Natural killer cell (primary cell): Measurements from ENCODE around the gene ELK1. TPM values are rescaled to one million over a fixed set of nuclear protein-coding genes. Genes with fewer than 3 reads are reported as not detected.

Source experiments
- ATAC-seq, 3 donors: fragments of 150-1000 bp in 2 of 3; fragments of 200-7000 bp in 1 of 3; cut with Tn5 transposase; 1 replicate in 1 of 3; 2 replicates in 2 of 3; pipeline ENCODE4 v1.10.0; 2021; ENCODE audit warnings: mild to moderate bottlenecking in 2 of 3, moderate library complexity in 2 of 3
- DNase-seq, 2 donors: peaks; one replicate each; pipeline versions ENCODE4 v3.0.0 to v3.0.0-alpha.2; 2013 to 2021; ENCODE audit warnings: mixed read lengths in 1 of 2
- H3K27ac ChIP-seq: one replicate; pipeline ENCODE4 v1.5.1; 2013; ENCODE audit warnings: mild to moderate bottlenecking, low read length
- H3K27me3 ChIP-seq: one replicate; pipeline ENCODE4 v1.6.1; 2013; ENCODE audit warnings: low read length; ENCODE audit not compliant: control insufficient read depth, insufficient read depth
- H3K36me3 ChIP-seq: one replicate; pipeline ENCODE4 v1.6.1; 2013; ENCODE audit warnings: low read length; ENCODE audit not compliant: control insufficient read depth, insufficient read depth
- H3K4me1 ChIP-seq: one replicate; pipeline ENCODE4 v1.6.1; 2013; ENCODE audit warnings: low read length; ENCODE audit not compliant: control insufficient read depth, insufficient read depth
- H3K4me3 ChIP-seq: one replicate; pipeline ENCODE4 v1.5.1; 2013; ENCODE audit warnings: low read length
- H3K9me3 ChIP-seq: one replicate; pipeline ENCODE4 v1.6.1; 2013; ENCODE audit warnings: low read length; ENCODE audit not compliant: control insufficient read depth, insufficient read depth
- H3K27ac Mint-ChIP-seq, 2 donors: one replicate each; pipeline ENCODE4 v1.8.0; 2022; ENCODE audit warnings: mild to moderate bottlenecking in 2 of 2, mixed read lengths in 2 of 2, moderate library complexity in 1 of 2
- H3K27me3 Mint-ChIP-seq, 2 donors: one replicate each; pipeline ENCODE4 v1.8.0; 2022; ENCODE audit warnings: low read depth in 2 of 2, mixed read lengths in 2 of 2
- H3K36me3 Mint-ChIP-seq: one replicate; pipeline ENCODE4 v1.8.0; 2022; ENCODE audit warnings: mixed read lengths
- H3K4me1 Mint-ChIP-seq, 2 donors: one replicate each; pipeline ENCODE4 v1.8.0; 2022; ENCODE audit warnings: mixed read lengths in 2 of 2
- H3K4me3 Mint-ChIP-seq: one replicate; pipeline ENCODE4 v1.8.0; 2022; ENCODE audit warnings: mild to moderate bottlenecking, moderate library complexity, mixed read lengths
- H3K9me3 Mint-ChIP-seq, 2 donors: one replicate each; pipeline ENCODE4 v1.8.0; 2022; ENCODE audit warnings: mixed read lengths in 2 of 2
- CTCF ChIP-seq: fragments of 200-600 bp; IDR thresholded peaks from one replicate; pipeline ENCODE4 v1.8.0; 2022; ENCODE audit warnings: antibody characterized with exemption
- WGBS: methylation state at CpG from one replicate; pipeline ENCODE4 v1.1.7; 2013; ENCODE audit warnings: missing lambda C conversion rate; ENCODE audit not compliant: insufficient coverage; 5-methylcytosine and 5-hydroxymethylcytosine counted together
- intact Hi-C: fragments of 100-400 bp; cut with micrococcal nuclease; formaldehyde crosslinking; loops from one replicate; pipeline ENCODE4 v1.14.2; 2022
- total RNA-seq, 4 donors: library from RNA; stranded (reverse); fragments of 120-200 nt in 1 of 4; gene quantifications; one replicate each; pipeline versions ENCODE4 v1.2.3 to v1.2.4, GENCODE V29; 2013 to 2022

The ELK1 gene
- total RNA-seq, 3 donors from 2014 or later (not counting 1 experiment from before 2014, with no cell fraction given) = 14.1 to 15.2 (median 14.8) TPM

DNA sequence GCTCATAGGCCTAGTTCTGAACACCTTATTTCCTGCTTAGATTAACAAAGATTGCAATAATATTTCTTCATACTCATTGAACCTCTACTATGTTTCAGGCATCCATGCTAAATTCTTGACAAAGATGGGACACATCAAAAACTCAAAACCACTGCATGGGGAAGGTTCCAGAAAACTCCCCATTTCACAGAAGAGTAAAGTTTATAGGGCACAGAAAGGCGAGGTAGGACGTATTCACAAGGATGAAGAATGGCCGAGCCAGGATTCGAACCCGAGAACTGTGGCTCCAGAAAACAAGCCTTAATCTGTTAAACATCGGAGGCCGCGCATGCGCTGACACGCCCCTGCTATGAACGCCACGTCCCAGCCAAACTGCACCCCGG lies 7.9 kb upstream of the ELK1 start:
- WGBS = 3% methylated on average over 13 of the region's 13 CpGs
- Histone ChIP-seq H3K9me3 (no peaks in the 10 kb centered on the region), H3K27me3 (no peaks in the 10 kb centered on the region), H3K4me3 (peak overlapping the region; percentile 89), H3K4me1 (peaks cover 8% of the 10 kb centered on the region), H3K27ac (peak overlapping the region; percentile 99), H3K36me3 (peaks cover 21% of the 10 kb centered on the region)
- H3K4me3 Mint-ChIP-seq = peak overlapping the region; percentile 83
- H3K27me3 Mint-ChIP-seq = no peaks in the 10 kb centered on the region
- H3K9me3 Mint-ChIP-seq = no peaks in the 10 kb centered on the region
- peak overlapping the region; percentile 93 for H3K27ac Mint-ChIP-seq
- ATAC-seq (no peak), DNase-seq (no peak)
- peaks cover 0 to 8% of the 10 kb centered on the region in 2 donors for H3K4me1 Mint-ChIP-seq
- TF ChIP-seq CTCF = no peak
- intact Hi-C loops = loop anchor here (2.0 to 10.0 kb wide), 5 partner anchors 36 to 1299 kb away; partner anchors contain the start of genes ARAF, CDK16 and OTUD5
- H3K36me3 Mint-ChIP-seq = no peaks in the 10 kb centered on the region

- ATAC-seq (no peak), DNase-seq (no peak)
- 19% methylated on average over 19 of the region's 19 CpGs for WGBS
- intact Hi-C loops = loop anchor here (2.0 to 10.0 kb wide), 3 partner anchors 16 to 436 kb away; partner anchors contain the start of gene CDK16
- no peaks in the 10 kb centered on the region for H3K27me3 Mint-ChIP-seq
- H3K4me1 Mint-ChIP-seq = peaks cover 15 to 23% of the 10 kb centered on the region in 2 donors
- peak overlapping the region; percentile 44 for H3K27ac ChIP-seq
- peak overlapping the region; percentile 56 for H3K4me3 ChIP-seq
- no peaks in the 10 kb centered on the region for H3K27me3 ChIP-seq
- H3K36me3 Mint-ChIP-seq = no peaks in the 10 kb centered on the region
- H3K9me3 Mint-ChIP-seq = no peaks in the 10 kb centered on the region
- TF ChIP-seq CTCF = no peak
- H3K36me3 ChIP-seq = peaks cover 14% of the 10 kb centered on the region
- peaks cover 22% of the 10 kb centered on the region for H3K4me1 ChIP-seq
- H3K9me3 ChIP-seq = no peaks in the 10 kb centered on the region
- H3K27ac Mint-ChIP-seq = peak overlapping the region; percentile 83 to 85
- peak overlapping the region; percentile 88 for H3K4me3 Mint-ChIP-seq
Observed at GRCh38 chrX:47651043-47651905, 911 bp upstream of the ELK1 start.

DNA sequence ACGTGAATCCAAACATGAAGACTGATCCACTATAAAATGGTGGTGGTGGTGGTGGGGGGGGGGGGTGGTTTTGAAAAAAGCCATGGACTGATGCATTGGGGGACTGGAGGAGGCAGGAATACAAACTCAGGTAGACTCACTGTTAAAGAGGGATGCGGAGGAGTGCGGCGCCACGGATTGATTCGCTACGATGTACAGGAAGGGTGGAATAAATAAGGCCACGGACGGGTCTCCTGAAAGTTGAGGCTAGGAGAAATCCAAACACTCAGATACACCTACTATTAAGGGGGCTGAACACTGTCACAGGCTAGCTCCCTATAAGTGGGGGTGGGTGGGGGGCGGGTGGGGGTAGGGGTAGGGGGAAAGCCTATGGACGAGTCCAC lies 591 bp downstream of the ELK1 start:
- no peak overlapping the region for H3K27ac ChIP-seq
- intact Hi-C loops = loop anchor here (2.0 to 10.0 kb wide), 3 partner anchors 15 to 435 kb away; partner anchors contain the start of gene CDK16
- Mint-ChIP-seq H3K27ac (peak overlapping the region in 1 of 2 donors; percentile 85), H3K4me3 (peak overlapping the region; percentile 88), H3K27me3 (no peaks in the 10 kb centered on the region), H3K4me1 (peaks cover 15 to 26% of the 10 kb centered on the region in 2 donors), H3K9me3 (no peaks in the 10 kb centered on the region), H3K36me3 (no peaks in the 10 kb centered on the region)
- no peaks in the 10 kb centered on the region for H3K27me3 ChIP-seq
- H3K4me1 ChIP-seq = peaks cover 22% of the 10 kb centered on the region
- no peak for DNase-seq
- TF ChIP-seq CTCF = no peak
- no peak for ATAC-seq
- peaks cover 5% of the 10 kb centered on the region for H3K36me3 ChIP-seq
- no peaks in the 10 kb centered on the region for H3K9me3 ChIP-seq
- 5% methylated on average over 2 of the region's 11 CpGs for WGBS
- peak overlapping the region; percentile 56 for H3K4me3 ChIP-seq
